Testis (tissue), 2 donors: ENCODE results near the gene MLST8.

Experiments used
- POLR2A ChIP-seq: fragments of 450-650 bp; IDR thresholded peaks from one replicate; pipeline ENCODE4 v1.6.1; 2017; ENCODE audit warnings: antibody characterized with exemption, mild to moderate bottlenecking, moderate library complexity
- TF ChIP-seq, protein P1 (sequence below), 3 experiments: fragments of 450-650 bp in 2 of 3; fragments of 200-600 bp in 1 of 3; sonication (generic) in 1 of 3; IDR thresholded peaks; one replicate each; pipeline ENCODE4 v1.5.1; 2016 to 2019; ENCODE audit warnings: antibody characterized with exemption in 3 of 3, mild to moderate bottlenecking in 2 of 3, moderate library complexity in 1 of 3

GRCh38 chr16:2257726-2258125 is 52.5 kb downstream of the MLST8 start:
- no peak for TF ChIP-seq POLR2A
- TF ChIP-seq, protein P1, sequence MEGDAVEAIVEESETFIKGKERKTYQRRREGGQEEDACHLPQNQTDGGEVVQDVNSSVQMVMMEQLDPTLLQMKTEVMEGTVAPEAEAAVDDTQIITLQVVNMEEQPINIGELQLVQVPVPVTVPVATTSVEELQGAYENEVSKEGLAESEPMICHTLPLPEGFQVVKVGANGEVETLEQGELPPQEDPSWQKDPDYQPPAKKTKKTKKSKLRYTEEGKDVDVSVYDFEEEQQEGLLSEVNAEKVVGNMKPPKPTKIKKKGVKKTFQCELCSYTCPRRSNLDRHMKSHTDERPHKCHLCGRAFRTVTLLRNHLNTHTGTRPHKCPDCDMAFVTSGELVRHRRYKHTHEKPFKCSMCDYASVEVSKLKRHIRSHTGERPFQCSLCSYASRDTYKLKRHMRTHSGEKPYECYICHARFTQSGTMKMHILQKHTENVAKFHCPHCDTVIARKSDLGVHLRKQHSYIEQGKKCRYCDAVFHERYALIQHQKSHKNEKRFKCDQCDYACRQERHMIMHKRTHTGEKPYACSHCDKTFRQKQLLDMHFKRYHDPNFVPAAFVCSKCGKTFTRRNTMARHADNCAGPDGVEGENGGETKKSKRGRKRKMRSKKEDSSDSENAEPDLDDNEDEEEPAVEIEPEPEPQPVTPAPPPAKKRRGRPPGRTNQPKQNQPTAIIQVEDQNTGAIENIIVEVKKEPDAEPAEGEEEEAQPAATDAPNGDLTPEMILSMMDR (IDR thresholded peaks at IDR 0.05) = no peak
